ENCODE measurements around the gene SENP3. TPM values are rescaled to one million over a fixed set of nuclear protein-coding genes. Genes with fewer than 3 reads are reported as not detected.

Gene SENP3
- total and polyA plus RNA-seq, 2 of the 4 experiments (the other 2 are of a cell fraction), result 82.4 to 120 TPM

- Histone ChIP-seq H4K5ac (ENCODE audit: low read depth, low read length) (no peak within 1 kb of the TSS), H3K14ac (replicated peaks; ENCODE audit: low read depth, low read length) (no peak within 1 kb of the TSS), H3K56ac (ENCODE audit: extremely low read depth, insufficient read depth, low read length) (no peak within 1 kb of the TSS), H2AK9ac (replicated peaks; ENCODE audit: low read depth, low read length, poor library complexity) (peak within 1 kb of the TSS; percentile 91), H3K23ac (ENCODE audit: low read depth, low read length) (no peak within 1 kb of the TSS), H3K36me3 (ENCODE audit: control insufficient read depth, insufficient read depth, low read length) (peaks cover 52% of the 10 kb centered on the region), H4K8ac (ENCODE audit: low read depth in 2 of 2, low read length in 2 of 2) (peak within 1 kb of the TSS in 1 of 2 experiments; percentile 57; a peak in 3 of 4 replicates), H2BK120ac (ENCODE audit: low read depth, low read length) (no peak within 1 kb of the TSS), H3K9ac (ENCODE audit: low read depth, low read length) (peak within 1 kb of the TSS; percentile 30; the same call in 1 of the 2 replicates), H3K4me1 (ENCODE audit: control insufficient read depth, insufficient read depth, low read length) (peaks cover 31% of the 10 kb centered on the region), H3K4ac (ENCODE audit: low read depth, low read length) (peak within 1 kb of the TSS; percentile 32; the same call in 1 of the 2 replicates), H2BK15ac (ENCODE audit: low read depth, low read length) (no peak within 1 kb of the TSS), H2BK5ac (ENCODE audit: low read depth, low read length, poor library complexity, severe bottlenecking) (peak within 1 kb of the TSS; percentile 90), H3K9me1 (ENCODE audit: insufficient read depth, low read length) (peaks cover 15% of the 10 kb centered on the region), H4K20me1 (ENCODE audit: insufficient read depth, low read length) (peaks cover 15% of the 10 kb centered on the region), H2AFZ (replicated peaks; ENCODE audit: low read length, poor library complexity) (peak within 1 kb of the TSS; percentile 72), H4K91ac (ENCODE audit: insufficient read depth, low read depth, low read length) (peak within 1 kb of the TSS; percentile 3; the same call in 1 of the 2 replicates), H3K27me3 (ENCODE audit: control insufficient read depth, insufficient read depth, low read length) (no peaks in the 10 kb centered on the region), H3K4me2 (ENCODE audit: low read depth, low read length) (no peak within 1 kb of the TSS; the same call in 1 of the 2 replicates), H3K9me3 (ENCODE audit: control insufficient read depth, insufficient read depth, low read length) (no peaks in the 10 kb centered on the region), H3K79me1 (ENCODE audit: low read depth in 1 of 2, low read length in 2 of 2) (peaks cover 22 to 58% of the 10 kb centered on the region in 2 experiments), H2BK20ac (ENCODE audit: low read depth, low read length) (no peak within 1 kb of the TSS), H3K27ac (ENCODE audit: insufficient read depth, low read length) (peak within 1 kb of the TSS; percentile 0; the same call in 1 of the 2 replicates), H3K18ac (ENCODE audit: low read depth, low read length) (no peak within 1 kb of the TSS), H2AK5ac (ENCODE audit: low read depth, low read length) (peak within 1 kb of the TSS; percentile 57), H3K4me3 (ENCODE audit: insufficient read depth, low read depth, low read length) (no peak within 1 kb of the TSS)
- dilution Hi-C loops (cut with HindIII; ENCODE audit: low sequenced_read_pairs, unreplicated experiment) (no loop called here), in situ Hi-C loops (cut with MboI; ENCODE audit: low sequenced_read_pairs) (no loop called here), intact Hi-C loops (cut with micrococcal nuclease) (loop anchor here (1.0 to 2.0 kb wide), 2 partner anchors 76 to 309 kb away; partner anchors contain the start of gene SLC2A4)
- ChIA-PET CTCF (interaction anchor here (0.6 to 1.5 kb wide), 5 partner anchors 9 to 631 kb away, joined by 3 to 9 read pairs (median 4); no protein-coding TSS in a partner anchor), POLR2A (ENCODE audit: unreplicated experiment) (interaction anchor here (0.6 to 1.1 kb wide), 3 partner anchors 10 to 13 kb away, joined by 3 to 6 read pairs (median 6); partner anchors contain the start of gene CD68)
- TF ChIP-seq RFX5 (IDR thresholded peaks at IDR 0.05; ENCODE audit: low read depth, low read length), result no peak
- peak; percentile 24 for TF ChIP-seq RCOR1 (IDR thresholded peaks at IDR 0.05; ENCODE audit: insufficient replicate concordance, low read length)
- BruUV-seq (replicated peaks), result no TSS peak
- ATAC-seq (ENCODE audit: low read depth), result no peak
- peak; percentile 57 for DNase-seq
- 65% methylated on average over 10 of the region's 24 CpGs; no CpG with 5 or more reads in 1 of the 2 experiments for WGBS, 2 experiments (ENCODE audit: extremely low coverage in 2 of 2, insufficient read length in 1 of 2)
These were observed 28.4 kb downstream of the SENP3 start, which contains the start of gene SOX15 for GRCh38 chr17:7589891-7590691. Gene SOX15 (minus strand): TSS chr17:7590094. CDS start chr17:7589676, 418 bp downstream.

All from IMR-90 (cell line).